Kidney (tissue), 14 donors: ENCODE measurements around the gene ACOXL. TPM values are rescaled to one million over a fixed set of nuclear protein-coding genes. Genes with fewer than 3 reads are reported as not detected.
"Not testable (repeated sequence)": the region's sequence is repeated elsewhere in the genome, so short reads cannot be mapped to it uniquely, and the experiment has no call there.

Source experiments
- DNase-seq, 5 donors: peaks; one replicate each; pipeline ENCODE4 v3.0.0-alpha.2; 2013 to 2020
- FAIRE-seq: peaks from 2 replicates; lab custom pipeline; 2012; peaks lifted over from hg19 to GRCh38; lab: Jason Lieb, UNC
- H3K27ac ChIP-seq, 2 donors: one replicate each; pipeline ENCODE4 v1.7.0; 2013; ENCODE audit warnings: low read depth in 2 of 2, low read length in 2 of 2, inconsistent platforms in 1 of 2
- H3K27me3 ChIP-seq: one replicate; pipeline ENCODE4 v1.7.1; 2013; ENCODE audit warnings: low read length, inconsistent platforms; ENCODE audit not compliant: control insufficient read depth, insufficient read depth
- H3K36me3 ChIP-seq, 3 donors: one replicate each; pipeline versions ENCODE4 v1.7.0 to v1.7.1; 2013; ENCODE audit warnings: low read length in 3 of 3, control low read depth in 1 of 3, inconsistent platforms in 1 of 3; ENCODE audit not compliant: insufficient read depth in 3 of 3, control insufficient read depth in 2 of 3
- H3K4me1 ChIP-seq, 3 donors: one replicate each; pipeline versions ENCODE4 v1.7.0 to v1.7.1; 2013; ENCODE audit warnings: low read length in 3 of 3, inconsistent platforms in 1 of 3, low read depth in 1 of 3; ENCODE audit not compliant: control insufficient read depth in 2 of 3, insufficient read depth in 2 of 3
- H3K4me3 ChIP-seq, 3 donors: one replicate each; pipeline versions ENCODE4 v1.7.0 to v1.8.1; 2013; ENCODE audit warnings: low read length in 3 of 3, control low read depth in 1 of 3, inconsistent platforms in 1 of 3
- H3K9ac ChIP-seq, 3 donors: one replicate each; pipeline versions ENCODE4 v1.7.0 to v1.7.1; 2013; ENCODE audit warnings: low read length in 3 of 3, control low read depth in 1 of 3, inconsistent platforms in 1 of 3
- H3K9me3 ChIP-seq, 3 donors: one replicate each; pipeline versions ENCODE4 v1.7.0 to v1.7.1; 2013; ENCODE audit warnings: low read length in 3 of 3, control low read depth in 1 of 3, inconsistent platforms in 1 of 3; ENCODE audit not compliant: control insufficient read depth in 2 of 3, insufficient read depth in 1 of 3
- CTCF ChIP-seq: IDR thresholded peaks from 3 replicates; pipeline ENCODE4 v1.5.1; 2012; ENCODE audit warnings: mild to moderate bottlenecking, moderate library complexity, borderline replicate concordance; ENCODE audit not compliant: insufficient read depth; ENCODE audit errors: extremely low read depth
- intact Hi-C: fragments of 100-400 bp; cut with DNase I; formaldehyde crosslinking; loops from one replicate; pipeline ENCODE4 v1.11.1; 2022
- polyA plus RNA-seq: library from polyadenylated mRNA; stranded (reverse); fragments of 350-450 nt; fragmentation: Illumina TruSeq; extraction: RNeasy Lipid Tissue Mini Kit (QIAGEN cat#74804); gene quantifications from one replicate; pipeline ENCODE4 v1.2.3, GENCODE V29; 2014; ENCODE audit warnings: low read depth, low replicate concordance; ENCODE audit not compliant: insufficient read depth
- total RNA-seq: library from RNA; stranded (reverse); fragmentation: NEBNext Ultra II Directional; extraction: Animal tissue kit (Norgen Biotek cat#: 25700); gene quantifications from one replicate; pipeline ENCODE4 v1.2.1, GENCODE V29; 2021
- donor health status: control.
- donor health status: control.
- donor health status: control.
- donor health status: control.
- donor health status: control.
- donor health status: DM: yes; HTN: yes; CAD: no.
- donor health status: Normal renal cell carcinoma (clear cell type).

ACOXL gene
- total and polyA plus RNA-seq, 2 donors from 2014 or later: 2.0 TPM; not detected in 1

GRCh38 chr2:111071600-111072171 lies 339.3 kb downstream of the ACOXL start:
- Histone ChIP-seq H3K9ac (no peak overlapping the region), H3K36me3 (no peaks in the 10 kb centered on the region), H3K27me3 (no peaks in the 10 kb centered on the region), H3K27ac (peak overlapping the region in 1 of 2 donors; percentile 66), H3K9me3 (no peaks in the 10 kb centered on the region), H3K4me3 (no peak overlapping the region), H3K4me1 (peaks cover 0 to 5% (median 3%) of the 10 kb centered on the region in 3 donors)
- DNase-seq (peak in 3 of 5 donors; percentile 69 to 83 (median 75)), FAIRE-seq (no peak)
- TF ChIP-seq CTCF: no peak
- intact Hi-C loops: no loop called here

- Histone ChIP-seq H3K4me3 (no peak overlapping the region), H3K9me3 (no peaks in the 10 kb centered on the region), H3K4me1 (peaks cover 0 to 5% (median 3%) of the 10 kb centered on the region in 3 donors), H3K27me3 (no peaks in the 10 kb centered on the region), H3K36me3 (no peaks in the 10 kb centered on the region), H3K27ac (peak overlapping the region in 1 of 2 donors; percentile 66), H3K9ac (no peak overlapping the region)
- intact Hi-C loops: no loop called here
- FAIRE-seq (no peak), DNase-seq (no peak)
- no peak for TF ChIP-seq CTCF
Measured at GRCh38 chr2:111072220-111072871, 340.0 kb downstream of the ACOXL start.

- FAIRE-seq, H3K9me3 ChIP-seq, H3K4me3 ChIP-seq, intact Hi-C loops, H3K4me1 ChIP-seq, H3K36me3 ChIP-seq, DNase-seq, H3K9ac ChIP-seq, H3K27ac ChIP-seq, H3K27me3 ChIP-seq: not testable (repeated sequence)
Measured at GRCh38 chr2:111082659-111083058, 350.3 kb downstream of the ACOXL start.

GRCh38 chr2:111091811-111092211 lies 359.4 kb downstream of the ACOXL start:
- no peak overlapping the region for H3K4me3 ChIP-seq
- no peaks in the 10 kb centered on the region for H3K27me3 ChIP-seq
- H3K9me3 ChIP-seq: no peaks in the 10 kb centered on the region
- H3K36me3 ChIP-seq: no peaks in the 10 kb centered on the region
- H3K9ac ChIP-seq: no peak overlapping the region
- intact Hi-C loops: no loop called here
- DNase-seq (no peak), FAIRE-seq (no peak)
- H3K27ac ChIP-seq: no peak overlapping the region
- H3K4me1 ChIP-seq: no peaks in the 10 kb centered on the region
- TF ChIP-seq CTCF: no peak
